HL-60 (cell line): ENCODE data around the gene OR11H12.
"Not testable (repeated sequence)": the region's sequence is repeated elsewhere in the genome, so short reads cannot be mapped to it uniquely, and the experiment has no call there.

ENCODE experiments used
- CTCF ChIP-seq: IDR thresholded peaks from one replicate; pipeline ENCODE4 v1.5.1; 2011; ENCODE audit warnings: low read length, control low read depth, inconsistent platforms; ENCODE audit not compliant: insufficient read depth
- GABPA ChIP-seq: IDR thresholded peaks from 2 replicates; pipeline ENCODE4 v1.6.1; 2012; ENCODE audit warnings: low read depth
- POLR2AphosphoS5 ChIP-seq: IDR thresholded peaks from 2 replicates; pipeline ENCODE4 v1.6.1; 2012; ENCODE audit warnings: low read depth
- REST ChIP-seq: IDR thresholded peaks from 2 replicates; pipeline ENCODE4 v1.6.1; 2012; ENCODE audit warnings: low read depth; ENCODE audit not compliant: insufficient replicate concordance

- not testable (repeated sequence) for TF ChIP-seq CTCF, POLR2AphosphoS5, REST, GABPA
Observed at GRCh38 chr14:18626610-18627213, 25.8 kb downstream of the OR11H12 start.
